Measurements from ENCODE around the gene BAAT. TPM values are rescaled to one million over a fixed set of nuclear protein-coding genes. Genes with fewer than 3 reads are reported as not detected.

The BAAT gene
- not detected in 2 replicates for total RNA-seq

DNA sequence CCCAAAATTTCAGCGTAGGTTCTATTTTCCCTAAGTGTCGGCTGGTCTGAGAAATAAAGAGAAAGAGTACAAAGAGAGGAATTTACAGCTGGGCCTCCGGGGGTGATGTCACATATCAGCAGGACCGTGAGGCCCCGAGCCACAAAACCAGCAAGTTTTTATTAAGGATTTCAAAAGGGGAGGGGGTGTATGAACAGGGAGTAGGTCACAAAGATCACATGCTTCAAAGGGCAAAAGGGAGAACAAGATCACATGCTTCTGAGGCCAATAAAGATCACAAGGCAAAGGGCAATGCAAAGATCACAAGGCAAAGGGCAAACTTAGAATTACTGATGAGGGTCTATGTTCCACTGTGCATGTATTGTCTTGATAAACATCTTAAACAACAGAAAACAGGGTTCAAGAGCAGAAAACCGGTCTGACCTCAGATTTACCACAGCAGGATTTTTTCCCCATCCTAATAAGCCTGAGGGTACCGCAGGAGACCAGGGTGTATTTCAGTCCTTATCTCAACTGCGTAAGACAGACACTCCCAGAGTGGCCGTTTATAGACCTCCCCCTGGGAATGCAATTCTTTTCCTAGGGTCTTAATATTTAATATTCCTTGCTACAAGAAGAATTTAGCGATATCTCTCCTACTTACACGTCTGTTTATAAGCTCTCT is at the start of gene BAAT:
TSS of gene BAAT (minus strand) at position 134 of the 664 bp plus-strand sequence. CDS start 13,602 bp downstream, outside the sequence.

DNA sequence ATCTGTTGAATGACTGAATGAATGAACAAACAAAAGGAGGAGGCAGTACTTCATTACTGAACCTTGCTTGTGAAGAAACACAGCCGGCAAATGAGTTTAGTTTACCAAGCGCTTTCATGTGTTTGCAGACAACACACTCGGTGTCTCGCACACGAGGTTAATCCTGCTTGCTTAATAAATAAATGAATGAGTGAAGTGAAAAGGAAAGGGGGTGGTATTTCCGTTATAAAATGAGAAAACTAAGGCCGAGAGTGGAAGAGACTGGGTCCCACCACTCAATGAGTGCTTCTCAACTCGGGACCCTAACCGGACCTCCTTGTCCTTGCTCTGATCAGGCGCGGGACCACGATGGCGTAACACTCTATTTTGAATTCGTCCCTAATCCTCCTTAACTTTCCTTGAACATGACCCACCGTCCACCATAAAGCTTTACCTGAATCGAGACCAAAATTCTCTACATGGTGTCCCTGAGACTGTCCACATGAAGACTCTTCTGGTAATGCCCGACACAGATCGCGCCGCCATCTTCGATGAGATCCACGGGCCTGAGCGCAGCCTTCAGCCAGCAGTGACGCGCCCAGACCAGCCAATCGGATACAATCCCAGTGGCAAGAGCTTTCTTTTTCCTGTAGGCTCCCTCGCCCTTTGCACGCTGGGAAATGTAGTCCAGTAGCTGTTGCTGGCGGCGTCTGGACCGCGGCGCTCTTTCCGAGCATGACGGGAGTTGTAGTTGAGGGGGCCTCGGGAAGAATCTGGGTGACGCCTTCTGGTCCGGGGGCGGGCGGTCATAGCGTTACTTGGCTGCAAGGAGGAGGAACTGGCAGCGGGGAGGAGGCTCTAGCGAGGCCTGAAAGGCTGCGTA is 13.5 kb upstream of the BAAT start, which contains the start of the genes MRPL50 and ZNF189:
TSS of gene MRPL50 (minus strand) at position 551 of the 862 bp plus-strand sequence. CDS start at position 525, 26 bp downstream.
TSS of gene ZNF189 (plus strand) at position 784 of the 862 bp plus-strand sequence. CDS start 306 bp downstream, outside the sequence.

Other genes with a start within 250 kb of the BAAT start
- gene MRPL50, start 13.6 kb upstream of the BAAT start, total RNA-seq = 18.5 and 19.8 TPM in 2 replicates
- gene ZNF189, start 13.8 kb upstream of the BAAT start, total RNA-seq = 17.2 and 23.1 TPM in 2 replicates
- gene ALDOB, start 50.8 kb upstream of the BAAT start, total RNA-seq = not detected in 2 replicates
- 24.4 and 30.5 TPM in 2 replicates for gene RNF20, start 148.8 kb upstream of the BAAT start, total RNA-seq
- gene PPP3R2, start 210.0 kb upstream of the BAAT start, total RNA-seq = not detected in 2 replicates